K562 (cell line): ENCODE data around the gene RGS3.

ENCODE experiments used
- ARID1B ChIP-seq: fragments of 450-650 bp; IDR thresholded peaks from 2 replicates; pipeline ENCODE4 v1.6.1; 2016; ENCODE audit warnings: antibody characterized with exemption, mild to moderate bottlenecking, inconsistent platforms
- CBX3 ChIP-seq, 2 experiments: IDR thresholded peaks; 1 replicate in 1 of 2; 2 replicates in 1 of 2; pipeline ENCODE4 v1.6.1; 2012; ENCODE audit warnings: inconsistent platforms in 2 of 2, low read length in 2 of 2, borderline replicate concordance in 1 of 2, control low read depth in 1 of 2
- GABPA ChIP-seq: fragments of 200-800 bp; sonication (Bioruptor generic); conservative IDR thresholded peaks from 2 replicates; pipeline ENCODE4 v1.6.1; 2016; ENCODE audit warnings: low read depth, missing genetic modification characterization, missing compliant biosample characterization
- ILF3 ChIP-seq: fragments of 450-650 bp; IDR thresholded peaks from 2 replicates; pipeline ENCODE4 v1.6.1; 2018; ENCODE audit warnings: antibody characterized with exemption, mild to moderate bottlenecking, moderate library complexity, borderline replicate concordance
- MYNN ChIP-seq, 2 experiments: sonication (generic); formaldehyde crosslinking in 1 of 2; IDR thresholded peaks; 2 replicates each; pipeline versions ENCODE4 v1.5.0 to v1.6.1; 2016 to 2020; ENCODE audit warnings: antibody characterized with exemption in 1 of 2, missing genetic modification reagents in 1 of 2
- NFYB ChIP-seq: IDR thresholded peaks from 2 replicates; pipeline ENCODE4 v1.6.1; 2011; ENCODE audit warnings: mild to moderate bottlenecking, moderate library complexity; ENCODE audit not compliant: insufficient read length; ENCODE audit errors: extremely low read depth
- POLR2AphosphoS5 ChIP-seq: IDR thresholded peaks from 2 replicates; pipeline ENCODE4 v1.6.1; 2011; ENCODE audit warnings: mild to moderate bottlenecking, low read depth, low read length, moderate library complexity; ENCODE audit not compliant: control insufficient read depth, insufficient read depth
- TAF1 ChIP-seq: IDR thresholded peaks from 2 replicates; pipeline ENCODE4 v1.6.1; 2011; ENCODE audit warnings: mild to moderate bottlenecking, low read length, moderate library complexity; ENCODE audit not compliant: insufficient read depth, control insufficient read depth, severe bottlenecking; ENCODE audit errors: extremely low read depth
- TBL1XR1 ChIP-seq, 2 experiments: IDR thresholded peaks; 2 replicates each; pipeline ENCODE4 v1.6.1; 2012; ENCODE audit warnings: improper control_type of control experiment in 2 of 2, low read length in 2 of 2, mild to moderate bottlenecking in 1 of 2
- YBX1 ChIP-seq: fragments of 450-650 bp; IDR thresholded peaks from 2 replicates; pipeline ENCODE4 v1.7.1; 2016; ENCODE audit warnings: mild to moderate bottlenecking
- ZEB2 ChIP-seq: fragments of 450-650 bp; IDR thresholded peaks from 2 replicates; pipeline ENCODE4 v1.6.1; 2016
- TF ChIP-seq, protein P1 (sequence below), 3 experiments: IDR thresholded peaks in 2 of 3; conservative IDR thresholded peaks in 1 of 3; 2 replicates each; pipeline ENCODE4 v1.5.1; 2011 to 2012; ENCODE audit warnings: low read length in 3 of 3, mild to moderate bottlenecking in 3 of 3, control low read depth in 2 of 3, improper control_type of control experiment in 1 of 3, inconsistent platforms in 1 of 3, low read depth in 1 of 3, mixed read lengths in 1 of 3, moderate library complexity in 1 of 3; ENCODE audit not compliant: insufficient read depth in 2 of 3
- TF ChIP-seq, protein P2 (sequence below): sonication (generic); formaldehyde crosslinking; IDR thresholded peaks from 2 replicates; pipeline ENCODE4 v1.8.0; 2022; ENCODE audit warnings: missing genetic modification reagents, mild to moderate bottlenecking, moderate library complexity, borderline replicate concordance

DNA sequence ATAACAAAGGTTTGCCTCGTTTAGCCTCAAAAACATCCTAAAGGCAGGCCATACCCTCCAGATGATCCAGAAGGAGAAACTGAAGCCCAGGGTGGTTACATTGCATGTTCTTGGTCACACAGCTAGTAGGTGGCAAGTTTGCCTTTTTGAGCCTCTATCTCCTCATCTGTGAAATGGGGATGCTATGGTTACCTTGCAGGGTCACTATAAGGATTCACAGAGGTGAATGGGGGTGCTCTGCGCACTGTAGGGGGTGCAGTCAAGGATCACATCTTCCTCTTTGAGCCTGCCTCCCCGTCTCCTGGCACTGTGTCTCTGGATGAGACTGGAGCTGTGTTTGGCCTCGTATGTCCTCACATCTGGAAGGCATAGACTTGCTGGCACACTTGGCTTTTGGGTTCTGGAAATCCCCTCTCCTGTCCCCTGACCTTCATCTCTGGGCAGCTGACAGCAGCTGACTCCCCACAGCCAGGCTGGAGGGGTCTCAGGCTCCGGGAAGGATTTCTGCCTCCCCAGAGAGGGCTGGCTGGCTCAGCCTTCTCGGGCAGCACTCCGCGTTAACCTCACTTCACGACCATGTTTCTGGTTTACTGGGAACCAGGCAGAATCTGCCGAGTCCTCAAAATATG is 167.7 kb downstream of the RGS3 start:
- TF ChIP-seq, protein P1, sequence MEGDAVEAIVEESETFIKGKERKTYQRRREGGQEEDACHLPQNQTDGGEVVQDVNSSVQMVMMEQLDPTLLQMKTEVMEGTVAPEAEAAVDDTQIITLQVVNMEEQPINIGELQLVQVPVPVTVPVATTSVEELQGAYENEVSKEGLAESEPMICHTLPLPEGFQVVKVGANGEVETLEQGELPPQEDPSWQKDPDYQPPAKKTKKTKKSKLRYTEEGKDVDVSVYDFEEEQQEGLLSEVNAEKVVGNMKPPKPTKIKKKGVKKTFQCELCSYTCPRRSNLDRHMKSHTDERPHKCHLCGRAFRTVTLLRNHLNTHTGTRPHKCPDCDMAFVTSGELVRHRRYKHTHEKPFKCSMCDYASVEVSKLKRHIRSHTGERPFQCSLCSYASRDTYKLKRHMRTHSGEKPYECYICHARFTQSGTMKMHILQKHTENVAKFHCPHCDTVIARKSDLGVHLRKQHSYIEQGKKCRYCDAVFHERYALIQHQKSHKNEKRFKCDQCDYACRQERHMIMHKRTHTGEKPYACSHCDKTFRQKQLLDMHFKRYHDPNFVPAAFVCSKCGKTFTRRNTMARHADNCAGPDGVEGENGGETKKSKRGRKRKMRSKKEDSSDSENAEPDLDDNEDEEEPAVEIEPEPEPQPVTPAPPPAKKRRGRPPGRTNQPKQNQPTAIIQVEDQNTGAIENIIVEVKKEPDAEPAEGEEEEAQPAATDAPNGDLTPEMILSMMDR (IDR thresholded peaks at IDR 0.05 in 2 of 3, conservative IDR thresholded peaks at IDR 0.05 in 1 of 3; ENCODE audit: insufficient read depth in 2 of 3, low read depth in 1 of 3, low read length in 3 of 3), result no peak
- TF ChIP-seq TAF1 (no peak), YBX1 (no peak), MYNN (IDR thresholded peaks at IDR 0.05) (no peak), MYNN (CRISPR knock-in tag; IDR thresholded peaks at IDR 0.05) (no peak), ILF3 (no peak), NFYB (no peak), ZEB2 (no peak), CBX3 (IDR thresholded peaks at IDR 0.05; ENCODE audit: borderline replicate concordance in 1 of 2, low read length in 2 of 2) (no peak), ARID1B (no peak), TBL1XR1 (IDR thresholded peaks at IDR 0.05; ENCODE audit: low read length in 2 of 2) (no peak), GABPA (tag) (no peak), POLR2AphosphoS5 (no peak)
- TF ChIP-seq, protein P2, sequence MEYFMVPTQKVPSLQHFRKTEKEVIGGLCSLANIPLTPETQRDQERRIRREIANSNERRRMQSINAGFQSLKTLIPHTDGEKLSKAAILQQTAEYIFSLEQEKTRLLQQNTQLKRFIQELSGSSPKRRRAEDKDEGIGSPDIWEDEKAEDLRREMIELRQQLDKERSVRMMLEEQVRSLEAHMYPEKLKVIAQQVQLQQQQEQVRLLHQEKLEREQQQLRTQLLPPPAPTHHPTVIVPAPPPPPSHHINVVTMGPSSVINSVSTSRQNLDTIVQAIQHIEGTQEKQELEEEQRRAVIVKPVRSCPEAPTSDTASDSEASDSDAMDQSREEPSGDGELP (CRISPR knock-in tag), result no peak
